Rectal smooth muscle tissue (tissue), 1 donor: Measurements from ENCODE around the gene FOXQ1.
"Not testable (repeated sequence)": the region's sequence is repeated elsewhere in the genome, so short reads cannot be mapped to it uniquely, and the experiment has no call there.

Experiments
- H3K27ac ChIP-seq: one replicate; pipeline ENCODE4 v1.7.0; 2013; ENCODE audit warnings: low read depth, low read length, inconsistent platforms
- H3K27me3 ChIP-seq: one replicate; pipeline ENCODE4 v1.7.0; 2013; ENCODE audit warnings: low read length; ENCODE audit not compliant: control insufficient read depth, insufficient read depth
- H3K36me3 ChIP-seq: one replicate; pipeline ENCODE4 v1.7.0; 2013; ENCODE audit warnings: low read length; ENCODE audit not compliant: control insufficient read depth, insufficient read depth
- H3K4me1 ChIP-seq: one replicate; pipeline ENCODE4 v1.7.0; 2013; ENCODE audit warnings: low read length; ENCODE audit not compliant: control insufficient read depth, insufficient read depth
- H3K4me3 ChIP-seq: one replicate; pipeline ENCODE4 v1.7.0; 2013; ENCODE audit warnings: low read length
- H3K9ac ChIP-seq: one replicate; pipeline ENCODE4 v1.7.0; 2013; ENCODE audit warnings: low read length

FOXQ1 gene

DNA sequence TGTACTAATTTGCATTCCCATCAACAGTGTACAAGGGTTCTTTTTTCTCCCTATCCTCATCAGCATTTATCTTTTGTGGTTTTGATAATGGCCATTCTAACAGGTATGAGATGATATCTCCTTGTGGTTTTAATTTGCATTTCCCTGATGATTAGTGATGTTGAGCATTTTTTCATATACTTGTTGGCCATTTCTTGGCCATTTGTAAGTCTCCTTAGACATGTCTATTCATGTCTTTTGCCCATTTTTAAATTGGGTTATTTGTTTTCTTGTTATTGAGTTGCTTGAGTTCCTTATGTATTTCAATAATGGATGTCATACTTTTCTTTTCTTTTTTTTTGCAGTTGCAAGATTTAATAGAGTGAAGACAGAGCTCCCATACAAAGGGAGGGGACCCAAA lies 17.8 kb downstream of the FOXQ1 start:
- Histone ChIP-seq H3K4me3 (no peak overlapping the region), H3K36me3 (no peaks in the 10 kb centered on the region), H3K4me1 (no peaks in the 10 kb centered on the region), H3K27ac (no peak overlapping the region), H3K9ac (no peak overlapping the region), H3K27me3 (no peaks in the 10 kb centered on the region)

DNA sequence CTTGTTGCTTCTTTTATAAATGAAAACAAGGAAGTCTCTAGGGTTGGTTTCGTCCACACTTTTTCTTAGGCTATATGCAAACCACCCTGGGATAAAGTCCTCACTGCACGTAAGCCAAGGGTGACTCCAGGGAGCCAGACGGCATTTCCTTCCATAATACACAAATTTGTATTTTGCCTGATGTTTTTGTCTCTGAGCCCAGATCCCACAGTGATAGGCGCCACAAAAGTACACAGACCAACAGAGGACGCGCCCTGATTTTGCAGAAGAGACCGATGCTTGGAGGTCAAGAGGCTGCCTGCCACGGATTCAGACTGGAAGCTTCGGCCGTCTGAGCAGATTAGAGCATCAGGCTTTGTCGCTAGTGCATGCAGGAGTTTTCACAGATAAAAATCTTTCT lies 22.8 kb downstream of the FOXQ1 start:
- Histone ChIP-seq H3K36me3 (no peaks in the 10 kb centered on the region), H3K9ac (no peak overlapping the region), H3K4me1 (no peaks in the 10 kb centered on the region), H3K4me3 (no peak overlapping the region), H3K27ac (no peak overlapping the region), H3K27me3 (no peaks in the 10 kb centered on the region)

DNA sequence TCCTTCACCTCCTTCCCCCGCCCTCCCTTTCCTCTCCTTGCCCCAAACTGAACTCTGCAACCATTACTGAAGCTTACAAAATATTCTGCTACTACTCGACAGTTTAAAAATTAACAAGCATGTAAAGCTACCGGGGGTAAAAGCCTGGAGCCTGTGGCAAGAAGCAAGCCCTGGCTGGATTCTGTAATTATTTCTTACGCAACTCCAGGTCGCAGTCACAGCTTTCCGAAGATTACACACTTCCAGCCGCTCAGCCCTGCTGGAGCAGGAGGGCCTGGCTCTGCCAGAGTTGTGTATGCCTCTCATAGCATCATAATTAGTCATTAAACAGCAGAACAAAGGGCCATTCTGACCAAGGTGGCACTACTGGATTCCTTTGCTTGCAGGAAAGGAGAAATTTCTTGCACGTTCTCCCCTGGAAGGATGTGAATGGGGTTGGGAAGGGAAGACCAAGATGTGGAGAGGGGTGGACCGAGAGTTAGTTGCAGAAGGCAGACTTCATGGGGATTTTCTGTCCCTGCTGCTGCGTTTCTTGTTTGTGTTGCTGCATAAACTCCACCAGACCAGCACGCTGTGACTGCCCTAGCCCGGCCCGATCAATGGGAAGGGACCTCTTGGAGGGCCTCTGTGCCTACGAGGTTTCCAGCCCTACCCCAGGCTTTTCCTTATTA lies 23.6 kb downstream of the FOXQ1 start:
- no peaks in the 10 kb centered on the region for H3K36me3 ChIP-seq
- H3K4me1 ChIP-seq, result no peaks in the 10 kb centered on the region
- H3K9ac ChIP-seq, result no peak overlapping the region
- H3K27ac ChIP-seq, result peak overlapping the region; percentile 12
- no peak overlapping the region for H3K4me3 ChIP-seq
- H3K27me3 ChIP-seq, result no peaks in the 10 kb centered on the region

DNA sequence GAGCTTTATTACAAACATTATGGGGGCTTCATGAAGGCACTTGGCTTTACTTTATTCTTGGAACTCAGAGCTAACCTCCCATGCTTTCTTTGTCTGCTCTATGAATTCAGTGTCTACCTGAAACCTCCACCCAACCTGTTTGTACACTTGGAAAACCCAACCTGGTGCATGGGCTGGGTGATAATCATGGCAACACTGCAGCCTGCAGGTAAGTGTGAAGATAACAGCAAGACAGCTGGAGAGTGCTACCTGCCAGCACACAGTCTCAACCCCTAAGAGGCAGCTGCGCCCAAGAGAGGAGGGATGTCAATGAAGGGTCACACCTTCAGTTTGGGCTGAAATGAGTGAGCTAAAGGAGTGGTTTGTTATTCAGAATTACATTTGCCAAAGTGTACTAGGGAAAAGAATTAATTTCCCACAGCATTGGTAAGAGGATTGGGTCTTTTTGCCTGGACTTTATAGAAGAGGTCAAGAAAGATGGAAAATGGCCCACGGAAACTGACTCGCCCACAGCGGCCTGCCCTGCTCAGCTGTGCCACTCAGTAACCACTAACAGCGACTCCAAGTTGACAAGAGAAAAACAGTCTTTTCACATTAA lies 24.4 kb downstream of the FOXQ1 start:
- no peaks in the 10 kb centered on the region for H3K27me3 ChIP-seq
- no peak overlapping the region for H3K27ac ChIP-seq
- no peak overlapping the region for H3K4me3 ChIP-seq
- no peak overlapping the region for H3K9ac ChIP-seq
- no peaks in the 10 kb centered on the region for H3K4me1 ChIP-seq
- no peaks in the 10 kb centered on the region for H3K36me3 ChIP-seq

DNA sequence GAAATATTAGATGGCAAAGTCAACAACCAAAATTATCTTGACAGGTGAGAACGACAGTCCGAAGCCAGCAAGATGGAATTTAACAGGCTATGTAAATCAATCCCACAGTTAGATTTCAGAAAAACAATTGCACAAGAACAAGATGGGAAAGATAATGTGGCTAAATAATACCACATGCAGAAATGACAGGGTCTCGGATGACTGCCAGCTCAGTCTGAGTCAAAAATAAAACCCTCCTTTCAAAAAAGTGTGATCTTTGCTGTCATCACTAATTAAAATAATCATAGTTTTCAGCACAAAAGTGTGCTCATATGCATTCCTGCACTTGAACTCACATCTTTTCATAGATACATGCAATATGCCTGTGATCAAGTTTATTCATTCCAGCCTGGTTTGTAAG lies 25.9 kb downstream of the FOXQ1 start:
- no peaks in the 10 kb centered on the region for H3K27me3 ChIP-seq
- no peaks in the 10 kb centered on the region for H3K4me1 ChIP-seq
- H3K36me3 ChIP-seq, result no peaks in the 10 kb centered on the region
- no peak overlapping the region for H3K27ac ChIP-seq
- no peak overlapping the region for H3K9ac ChIP-seq
- no peak overlapping the region for H3K4me3 ChIP-seq

DNA sequence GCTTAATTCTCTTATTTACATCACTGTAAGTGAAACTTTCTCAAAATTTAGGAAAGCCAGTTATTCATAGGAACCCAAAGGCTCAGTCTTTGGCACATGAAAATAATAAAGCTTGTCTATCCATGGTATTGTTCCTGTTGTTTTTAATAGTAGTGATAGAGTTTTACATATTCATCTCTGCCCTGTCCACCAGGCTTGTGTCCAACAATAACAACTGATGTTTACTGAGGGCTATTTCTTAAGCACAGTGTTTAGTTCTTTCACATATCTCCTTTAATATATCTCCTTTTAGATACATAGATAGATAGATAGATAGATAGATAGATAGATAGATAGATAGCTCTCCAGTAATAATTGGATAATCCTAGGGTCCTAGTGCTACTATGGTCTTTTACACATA lies 34.2 kb downstream of the FOXQ1 start:
- Histone ChIP-seq H3K4me1 (no peaks in the 10 kb centered on the region), H3K27ac (no peak overlapping the region), H3K36me3 (no peaks in the 10 kb centered on the region), H3K4me3 (no peak overlapping the region), H3K27me3 (no peaks in the 10 kb centered on the region), H3K9ac (no peak overlapping the region)

DNA sequence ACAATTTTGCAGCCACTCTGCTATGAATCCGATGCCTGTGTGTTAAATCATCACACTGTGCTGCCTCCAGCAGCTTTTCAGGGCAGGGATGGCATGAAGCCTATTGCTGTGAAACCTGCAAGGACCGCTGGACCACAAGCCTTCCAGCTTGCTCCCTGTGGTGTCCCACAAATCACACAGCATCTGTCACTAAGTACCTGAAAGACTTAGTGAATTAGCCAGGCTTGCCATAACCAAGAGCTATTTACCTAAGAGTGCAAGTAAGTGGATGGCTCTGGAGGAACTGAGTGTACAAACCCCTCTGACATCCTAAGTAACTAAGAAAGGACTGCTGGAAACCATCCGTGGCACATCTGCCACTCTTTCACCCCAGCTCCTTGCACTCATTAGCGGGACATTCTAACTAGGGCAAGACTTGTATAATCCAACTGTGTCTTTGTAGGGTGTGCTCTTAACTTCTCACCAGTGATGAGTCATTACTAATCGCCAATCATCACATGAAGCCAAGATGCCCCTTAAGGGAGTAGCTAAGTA lies 34.7 kb downstream of the FOXQ1 start:
- H3K27me3 ChIP-seq, result no peaks in the 10 kb centered on the region
- H3K27ac ChIP-seq, result no peak overlapping the region
- H3K36me3 ChIP-seq, result no peaks in the 10 kb centered on the region
- H3K4me1 ChIP-seq, result no peaks in the 10 kb centered on the region
- H3K9ac ChIP-seq, result no peak overlapping the region
- no peak overlapping the region for H3K4me3 ChIP-seq

DNA sequence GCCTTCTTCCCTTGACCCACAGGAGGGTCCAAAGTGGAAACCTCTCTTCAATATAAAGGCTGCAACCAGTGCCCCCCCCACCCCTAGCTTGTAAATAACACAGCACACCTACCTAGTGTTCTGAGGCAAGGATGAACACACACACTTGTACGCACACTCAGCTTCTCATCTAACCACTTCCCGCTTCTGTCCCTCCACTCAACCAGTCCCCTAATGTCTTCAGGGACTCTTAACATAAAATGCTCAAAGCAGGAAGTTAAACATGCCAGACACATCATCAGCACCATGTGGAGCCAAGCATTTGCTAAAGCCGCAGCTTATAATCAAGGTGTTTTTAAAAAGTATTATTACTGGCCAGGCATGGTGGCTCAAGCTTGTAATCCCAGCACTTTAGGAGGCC lies 35.3 kb downstream of the FOXQ1 start:
- H3K27me3 ChIP-seq, result no peaks in the 10 kb centered on the region
- H3K36me3 ChIP-seq, result no peaks in the 10 kb centered on the region
- H3K27ac ChIP-seq, result no peak overlapping the region
- H3K9ac ChIP-seq, result no peak overlapping the region
- H3K4me1 ChIP-seq, result no peaks in the 10 kb centered on the region
- no peak overlapping the region for H3K4me3 ChIP-seq

DNA sequence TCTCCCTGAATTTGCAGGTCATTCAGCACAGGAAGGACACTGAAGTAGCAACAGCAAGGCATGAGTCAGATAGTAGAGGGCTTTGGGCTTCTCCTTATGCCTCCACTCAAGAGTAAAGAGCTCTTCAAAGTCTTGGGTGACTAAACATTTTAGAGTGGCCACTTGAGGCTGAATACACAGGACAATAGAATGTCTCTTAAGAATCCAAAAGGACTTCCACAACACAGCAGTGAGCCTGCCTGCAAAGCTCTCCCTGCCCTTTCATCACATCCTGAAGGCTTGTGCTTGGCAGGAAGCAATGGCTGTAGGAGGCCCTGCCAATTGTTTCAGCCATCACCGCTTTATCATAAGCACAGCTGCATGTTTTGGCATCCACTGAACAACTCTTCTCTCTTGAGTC lies 36.8 kb downstream of the FOXQ1 start:
- Histone ChIP-seq H3K36me3 (no peaks in the 10 kb centered on the region), H3K4me3 (no peak overlapping the region), H3K27me3 (no peaks in the 10 kb centered on the region), H3K27ac (no peak overlapping the region), H3K9ac (no peak overlapping the region), H3K4me1 (no peaks in the 10 kb centered on the region)

DNA sequence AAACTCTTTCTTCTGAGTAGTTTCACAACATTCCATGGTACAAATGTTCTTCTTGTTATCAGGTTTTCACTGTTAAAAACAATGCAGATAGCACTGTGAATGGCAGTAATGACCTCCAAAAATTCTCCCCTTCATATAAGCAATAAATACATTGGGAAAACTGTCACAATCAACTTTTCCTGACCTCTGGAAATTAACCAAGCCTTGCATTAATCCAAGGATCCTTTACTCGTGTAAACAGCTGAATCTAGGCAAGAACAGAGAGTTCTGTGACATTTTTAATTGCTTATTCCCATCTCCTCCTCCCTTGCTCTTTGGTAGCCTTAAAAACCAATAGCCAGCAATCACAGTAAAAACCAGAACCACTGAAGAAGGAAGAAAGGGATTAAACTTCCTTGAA lies 37.8 kb downstream of the FOXQ1 start:
- no peak overlapping the region for H3K27ac ChIP-seq

DNA sequence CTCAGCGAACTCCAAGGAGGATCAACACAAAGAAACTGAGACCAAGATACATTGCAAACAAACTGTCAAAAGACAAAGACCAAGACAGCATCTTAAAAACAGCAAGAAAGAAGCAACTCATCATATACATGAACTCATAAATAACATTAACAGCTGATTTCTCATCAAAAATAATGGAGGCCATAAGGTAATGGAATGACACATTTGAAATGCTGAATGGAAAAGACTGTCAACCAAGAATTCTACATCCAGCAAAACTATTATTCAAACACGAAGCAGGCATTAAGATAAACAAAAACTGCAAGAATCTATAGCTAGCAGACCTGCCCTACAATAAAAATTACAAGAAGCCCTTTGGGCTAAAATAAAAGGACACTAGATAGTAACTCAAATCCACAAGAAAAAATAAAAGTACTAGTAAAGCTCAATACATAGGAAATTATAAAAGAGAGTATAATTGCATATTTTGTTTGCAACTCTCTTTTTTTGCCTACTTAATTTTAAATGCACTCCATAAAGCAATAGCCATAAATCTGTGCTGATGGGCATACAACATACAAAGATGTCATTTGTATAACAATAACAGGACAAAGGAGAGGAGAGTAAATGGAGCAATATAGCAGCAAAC lies 39.6 kb downstream of the FOXQ1 start:
- no peak overlapping the region for H3K27ac ChIP-seq
- no peak overlapping the region for H3K9ac ChIP-seq
- no peaks in the 10 kb centered on the region for H3K4me1 ChIP-seq
- H3K27me3 ChIP-seq, result no peaks in the 10 kb centered on the region
- no peak overlapping the region for H3K4me3 ChIP-seq
- H3K36me3 ChIP-seq, result no peaks in the 10 kb centered on the region

More for the DNA sequence above, 37.8 kb downstream of the FOXQ1 start:
- Histone ChIP-seq H3K36me3 (no peaks in the 10 kb centered on the region), H3K27me3 (no peaks in the 10 kb centered on the region), H3K4me1 (no peaks in the 10 kb centered on the region), H3K4me3 (no peak overlapping the region), H3K9ac (no peak overlapping the region)

DNA sequence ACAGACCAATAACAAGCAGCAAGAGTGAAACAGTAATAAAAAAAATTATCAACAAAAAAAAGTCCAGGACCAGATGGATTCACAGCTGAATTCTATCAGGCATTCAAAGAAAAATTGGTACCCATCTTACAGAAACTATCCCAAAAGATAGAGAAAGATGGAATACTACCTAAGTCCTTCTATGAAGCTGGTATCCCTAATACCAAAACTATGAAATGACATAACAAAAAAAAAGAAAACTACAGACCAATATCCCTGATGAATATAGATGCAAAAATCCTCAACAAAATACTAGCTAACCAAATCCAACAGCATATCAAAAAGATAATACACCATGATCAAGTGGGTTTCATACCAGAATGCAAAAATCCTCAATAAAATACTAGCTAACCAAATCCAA lies 43.2 kb downstream of the FOXQ1 start:
- H3K4me1 ChIP-seq, H3K36me3 ChIP-seq, H3K4me3 ChIP-seq, H3K27me3 ChIP-seq, H3K9ac ChIP-seq, H3K27ac ChIP-seq: not testable (repeated sequence)

DNA sequence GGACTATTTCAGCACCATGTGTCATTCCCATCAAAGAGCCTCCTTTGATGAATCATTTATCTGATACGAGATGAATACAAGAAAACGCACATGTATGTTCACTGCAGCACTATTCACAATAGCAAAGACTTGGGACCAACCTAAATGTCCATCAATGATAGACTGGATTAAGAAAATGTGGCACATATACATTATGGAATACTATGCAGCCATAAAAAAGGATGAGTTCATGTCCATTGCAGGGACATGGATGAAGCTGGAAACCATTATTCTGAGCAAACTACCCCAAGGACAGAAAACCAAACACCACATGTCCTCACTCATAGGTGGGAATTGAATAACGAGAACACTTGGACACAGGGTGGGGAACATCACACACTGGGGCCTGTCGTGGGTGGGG lies 49.8 kb downstream of the FOXQ1 start:
- not testable (repeated sequence) for H3K36me3 ChIP-seq, H3K4me3 ChIP-seq, H3K27me3 ChIP-seq, H3K9ac ChIP-seq, H3K27ac ChIP-seq, H3K4me1 ChIP-seq
